ENCODE data around the gene PPP1CA.

PPP1CA gene

DNA sequence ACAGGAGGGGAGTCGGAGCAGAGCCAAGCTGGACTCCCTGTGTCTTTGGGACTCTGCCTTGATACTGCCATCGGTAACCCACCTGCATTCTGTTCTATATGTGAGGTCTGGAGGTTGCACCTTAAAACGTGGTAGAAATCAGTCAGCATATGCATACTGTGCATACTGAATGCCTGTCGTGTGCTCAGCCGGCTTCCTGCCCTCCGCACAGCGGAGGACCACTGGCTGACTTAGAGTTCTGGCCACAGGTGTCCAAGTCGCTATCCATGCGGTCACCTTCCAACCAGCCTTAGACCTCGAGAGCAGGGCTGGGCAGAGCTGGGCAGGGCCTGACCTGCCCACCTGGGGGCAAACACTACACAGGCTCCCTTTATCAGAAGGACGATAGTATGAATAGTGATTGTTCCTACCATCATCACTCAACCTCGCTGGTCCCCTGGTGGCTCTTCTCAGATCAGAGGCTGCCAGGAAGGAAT, 6.1 kb upstream of the PPP1CA start:
- Histone ChIP-seq H3K9ac (no peak overlapping the region), H3K27ac (no peak overlapping the region), H3K79me2 (ENCODE audit: insufficient read depth, low read depth) (no peaks in the 10 kb centered on the region), H3K4me3 (IDR thresholded peaks at IDR 0.05; ENCODE audit: insufficient read depth, low read depth, low read length) (no peak overlapping the region), H3K27me3 (ENCODE audit: insufficient read depth, low read depth) (peaks cover 8% of the 10 kb centered on the region; the same call in 1 of the 2 replicates), H3K4me1 (ENCODE audit: low read depth, poor library complexity, severe bottlenecking) (no peaks in the 10 kb centered on the region), H3K4me2 (no peak overlapping the region), H3K36me3 (ENCODE audit: insufficient read depth) (no peaks in the 10 kb centered on the region), H4K20me1 (ENCODE audit: insufficient read depth) (no peaks in the 10 kb centered on the region), H2AFZ (ENCODE audit: low read depth) (no peak overlapping the region)
- TF ChIP-seq, protein P1, sequence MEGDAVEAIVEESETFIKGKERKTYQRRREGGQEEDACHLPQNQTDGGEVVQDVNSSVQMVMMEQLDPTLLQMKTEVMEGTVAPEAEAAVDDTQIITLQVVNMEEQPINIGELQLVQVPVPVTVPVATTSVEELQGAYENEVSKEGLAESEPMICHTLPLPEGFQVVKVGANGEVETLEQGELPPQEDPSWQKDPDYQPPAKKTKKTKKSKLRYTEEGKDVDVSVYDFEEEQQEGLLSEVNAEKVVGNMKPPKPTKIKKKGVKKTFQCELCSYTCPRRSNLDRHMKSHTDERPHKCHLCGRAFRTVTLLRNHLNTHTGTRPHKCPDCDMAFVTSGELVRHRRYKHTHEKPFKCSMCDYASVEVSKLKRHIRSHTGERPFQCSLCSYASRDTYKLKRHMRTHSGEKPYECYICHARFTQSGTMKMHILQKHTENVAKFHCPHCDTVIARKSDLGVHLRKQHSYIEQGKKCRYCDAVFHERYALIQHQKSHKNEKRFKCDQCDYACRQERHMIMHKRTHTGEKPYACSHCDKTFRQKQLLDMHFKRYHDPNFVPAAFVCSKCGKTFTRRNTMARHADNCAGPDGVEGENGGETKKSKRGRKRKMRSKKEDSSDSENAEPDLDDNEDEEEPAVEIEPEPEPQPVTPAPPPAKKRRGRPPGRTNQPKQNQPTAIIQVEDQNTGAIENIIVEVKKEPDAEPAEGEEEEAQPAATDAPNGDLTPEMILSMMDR (conservative IDR thresholded peaks at IDR 0.05; ENCODE audit: low read depth, low read length) = no peak

DNA sequence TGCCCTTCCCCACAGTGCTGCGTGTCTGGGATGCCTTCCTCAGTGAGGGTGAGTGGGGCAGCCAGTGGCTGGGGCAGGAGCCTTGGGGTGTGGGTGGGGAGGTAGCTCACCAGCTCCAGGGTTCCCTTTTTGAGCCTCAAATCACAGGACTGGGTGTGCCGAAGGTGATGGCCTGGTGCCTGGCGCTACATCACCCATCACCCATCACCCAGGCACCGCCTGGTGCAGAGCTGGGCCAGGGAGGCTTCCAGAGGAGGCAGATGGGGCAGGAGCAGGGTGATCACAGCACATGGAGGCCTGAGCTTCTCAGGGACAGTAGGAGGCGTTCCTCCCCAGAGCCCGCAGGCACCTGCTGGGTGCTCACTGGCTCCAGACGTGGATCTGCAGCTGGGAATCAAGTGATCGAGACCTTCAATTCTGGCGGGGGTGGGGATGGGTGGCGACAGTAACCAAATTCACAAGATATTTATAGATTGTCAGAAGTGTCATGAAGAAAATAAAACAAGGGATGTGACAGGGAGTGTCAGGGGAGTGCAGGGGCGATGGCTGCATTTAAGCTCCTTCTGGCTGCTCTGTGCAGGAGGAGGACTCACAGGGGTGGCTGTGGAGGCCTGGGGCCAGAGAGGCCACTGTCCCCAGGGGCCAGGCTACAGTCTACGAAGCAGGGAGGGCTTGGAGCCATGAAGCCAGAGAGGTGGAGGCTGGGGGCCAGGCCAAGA, 5.5 kb upstream of the PPP1CA start:
- H3K79me2 ChIP-seq (ENCODE audit: insufficient read depth, low read depth) = no peaks in the 10 kb centered on the region
- H3K36me3 ChIP-seq (ENCODE audit: insufficient read depth) = no peaks in the 10 kb centered on the region
- H3K27ac ChIP-seq = no peak overlapping the region
- peaks cover 5% of the 10 kb centered on the region for H3K4me1 ChIP-seq (ENCODE audit: low read depth, poor library complexity, severe bottlenecking)
- H2AFZ ChIP-seq (ENCODE audit: low read depth) = no peak overlapping the region
- H3K9ac ChIP-seq = no peak overlapping the region
- no peak overlapping the region for H3K4me3 ChIP-seq (IDR thresholded peaks at IDR 0.05; ENCODE audit: insufficient read depth, low read depth, low read length)
- H3K4me2 ChIP-seq = no peak overlapping the region
- TF ChIP-seq, protein P1 (conservative IDR thresholded peaks at IDR 0.05; ENCODE audit: low read depth, low read length) = no peak
- H4K20me1 ChIP-seq (ENCODE audit: insufficient read depth) = no peaks in the 10 kb centered on the region
- peaks cover 5% of the 10 kb centered on the region; the same call in 1 of the 2 replicates for H3K27me3 ChIP-seq (ENCODE audit: insufficient read depth, low read depth)

DNA sequence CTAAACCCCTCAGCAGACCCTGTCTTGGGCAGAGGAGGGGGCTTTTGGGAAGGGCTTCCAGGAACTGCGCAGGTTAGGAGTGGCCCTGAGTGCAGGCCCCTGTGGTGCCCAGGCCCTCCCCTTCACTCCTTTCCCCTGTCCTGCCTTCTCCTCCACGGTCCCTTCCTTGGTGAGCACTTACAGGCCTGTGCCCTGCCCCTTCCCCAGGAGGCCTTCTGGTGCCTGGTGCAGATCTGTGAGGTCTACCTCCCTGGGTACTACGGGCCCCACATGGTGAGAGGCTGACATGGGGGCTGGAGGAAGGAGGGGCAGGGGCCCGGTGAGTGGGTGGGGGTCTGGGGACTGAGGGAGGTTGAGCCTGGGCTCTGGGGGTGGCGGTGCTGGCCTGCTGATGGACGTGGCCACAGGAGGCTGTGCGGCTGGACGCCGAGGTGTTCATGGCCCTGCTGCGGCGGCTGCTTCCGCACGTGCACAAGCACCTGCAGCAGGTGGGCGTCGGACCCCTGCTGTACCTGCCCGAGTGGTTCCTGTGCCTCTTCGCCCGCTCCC, 4.8 kb upstream of the PPP1CA start:
- H2AFZ ChIP-seq (ENCODE audit: low read depth) = no peak overlapping the region
- no peak overlapping the region for H3K27ac ChIP-seq
- H3K79me2 ChIP-seq (ENCODE audit: insufficient read depth, low read depth) = no peaks in the 10 kb centered on the region; the same call in 1 of the 2 replicates
- no peak overlapping the region for H3K4me3 ChIP-seq (IDR thresholded peaks at IDR 0.05; ENCODE audit: insufficient read depth, low read depth, low read length)
- H3K9ac ChIP-seq = no peak overlapping the region
- no peak overlapping the region for H3K4me2 ChIP-seq
- no peaks in the 10 kb centered on the region for H4K20me1 ChIP-seq (ENCODE audit: insufficient read depth)
- TF ChIP-seq, protein P1 (conservative IDR thresholded peaks at IDR 0.05; ENCODE audit: low read depth, low read length) = no peak
- H3K4me1 ChIP-seq (ENCODE audit: low read depth, poor library complexity, severe bottlenecking) = peaks cover 7% of the 10 kb centered on the region
- peaks cover 2% of the 10 kb centered on the region; the same call in 1 of the 2 replicates for H3K27me3 ChIP-seq (ENCODE audit: insufficient read depth, low read depth)
- H3K36me3 ChIP-seq (ENCODE audit: insufficient read depth) = no peaks in the 10 kb centered on the region

DNA sequence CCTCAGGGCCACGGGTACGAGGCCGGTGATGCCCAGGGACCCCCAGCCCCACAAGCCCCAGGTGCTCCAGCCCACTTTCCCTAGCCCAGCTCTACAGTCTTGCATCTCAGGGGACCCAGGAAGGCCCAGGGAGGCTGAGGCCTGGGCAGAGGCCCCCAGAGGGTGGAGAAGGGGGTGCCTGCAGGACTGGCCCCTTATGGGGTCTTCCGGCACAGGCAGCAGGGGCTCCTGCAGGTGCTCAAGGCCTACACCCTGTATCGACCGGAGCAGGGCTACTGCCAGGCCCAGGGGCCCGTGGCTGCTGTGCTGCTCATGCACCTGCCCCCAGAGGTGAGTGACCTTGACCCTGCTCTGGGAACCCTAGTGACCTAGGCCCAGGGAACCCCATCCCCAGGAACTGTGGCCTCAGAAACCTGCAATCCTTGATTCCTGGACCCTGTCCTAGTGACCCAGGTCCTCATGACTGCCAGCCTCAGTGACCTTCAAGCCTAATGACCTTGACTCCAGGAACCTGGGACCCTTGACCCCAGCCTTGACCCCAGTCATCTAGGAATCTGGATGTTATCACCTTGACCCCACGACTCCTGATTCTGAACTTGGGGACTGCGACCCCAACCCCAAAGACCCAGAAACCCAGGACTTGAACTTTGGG, 4.2 kb upstream of the PPP1CA start:
- H3K4me2 ChIP-seq = no peak overlapping the region

More for the DNA sequence above, 4.2 kb upstream of the PPP1CA start:
- Histone ChIP-seq H3K27ac (no peak overlapping the region), H3K36me3 (ENCODE audit: insufficient read depth) (no peaks in the 10 kb centered on the region), H3K9ac (no peak overlapping the region), H3K79me2 (ENCODE audit: insufficient read depth, low read depth) (peaks cover 6% of the 10 kb centered on the region), H3K27me3 (ENCODE audit: insufficient read depth, low read depth) (no peaks in the 10 kb centered on the region), H3K4me3 (IDR thresholded peaks at IDR 0.05; ENCODE audit: insufficient read depth, low read depth, low read length) (no peak overlapping the region), H3K4me1 (ENCODE audit: low read depth, poor library complexity, severe bottlenecking) (peaks cover 7% of the 10 kb centered on the region), H2AFZ (ENCODE audit: low read depth) (no peak overlapping the region), H4K20me1 (ENCODE audit: insufficient read depth) (no peaks in the 10 kb centered on the region)
- TF ChIP-seq, protein P1 (conservative IDR thresholded peaks at IDR 0.05; ENCODE audit: low read depth, low read length) = no peak
